HG03196 (cell line): ENCODE measurements around the gene LRR1.
"Not testable (repeated sequence)": the region's sequence is repeated elsewhere in the genome, so short reads cannot be mapped to it uniquely, and the experiment has no call there.

Experiments
- ATAC-seq: cut with Tn5 transposase; IDR thresholded peaks from one replicate; pipeline ENCODE4 v1.9.1; 2021; ENCODE audit not compliant: unreplicated experiment

LRR1 gene

GRCh38 chr14:49598485-49599300, at the start of gene LRR1:
Gene LRR1, plus strand, starts transcription at chr14:49598940. Its CDS starts 81 bp downstream, at chr14:49599021.
- peak; percentile 59 for ATAC-seq

- no peak for ATAC-seq
These were observed 49.3 kb upstream of the LRR1 start for GRCh38 chr14:49549446-49549845.

GRCh38 chr14:49549881-49550280, 48.9 kb upstream of the LRR1 start:
- ATAC-seq = no peak

- no peak for ATAC-seq
These were observed 48.2 kb upstream of the LRR1 start for GRCh38 chr14:49550286-49551184.

- ATAC-seq = no peak
These were observed 47.2 kb upstream of the LRR1 start for GRCh38 chr14:49551569-49551968.

GRCh38 chr14:49553106-49553505, 45.6 kb upstream of the LRR1 start:
- no peak for ATAC-seq

- ATAC-seq = no peak
These were observed 44.8 kb upstream of the LRR1 start for GRCh38 chr14:49553892-49554291.

GRCh38 chr14:49559979-49560768, 38.6 kb upstream of the LRR1 start:
- no peak for ATAC-seq

- ATAC-seq = no peak
These were observed 32.0 kb upstream of the LRR1 start for GRCh38 chr14:49566714-49567113.

GRCh38 chr14:49569281-49569680, 29.5 kb upstream of the LRR1 start:
- no peak for ATAC-seq

- ATAC-seq = no peak
These were observed 24.7 kb upstream of the LRR1 start for GRCh38 chr14:49574038-49574437.

- no peak for ATAC-seq
These were observed 20.6 kb upstream of the LRR1 start for GRCh38 chr14:49578141-49578540.

GRCh38 chr14:49579841-49580240, 18.9 kb upstream of the LRR1 start:
- no peak for ATAC-seq

- no peak for ATAC-seq
These were observed 17.3 kb upstream of the LRR1 start for GRCh38 chr14:49581209-49582112.

GRCh38 chr14:49582113-49582977, 16.4 kb upstream of the LRR1 start:
- no peak for ATAC-seq

GRCh38 chr14:49583629-49584028, 15.1 kb upstream of the LRR1 start:
- no peak for ATAC-seq

- no peak for ATAC-seq
These were observed 14.7 kb upstream of the LRR1 start for GRCh38 chr14:49584058-49584457.

- ATAC-seq = not testable (repeated sequence)
These were observed 13.6 kb upstream of the LRR1 start for GRCh38 chr14:49584981-49585640.
